GM12878 (cell line): Measurements from ENCODE around the gene PAK5. TPM values are rescaled to one million over a fixed set of nuclear protein-coding genes. Genes with fewer than 3 reads are reported as not detected.

ENCODE experiments used
- ATAC-seq: fragments of 200-7000 bp; cut with Tn5 transposase; 3 replicates; pipeline ENCODE4 v1.9.1; 2020; ENCODE audit warnings: mild to moderate bottlenecking, moderate library complexity
- BruUV-seq: library from RNA; stranded (reverse); fragments of 400-500 nt; replicated peaks from 2 replicates; lab custom pipeline; 2021; lab: Mats Ljungman, UMichigan
- CTCF ChIA-PET: fragments of 300-600 bp; sonication (Branson Sonifier 250); formaldehyde crosslinking; extraction: SDS; loops from one replicate; lab custom pipeline; 2021; ENCODE audit warnings: inconsistent platforms; lab: Yijun Ruan, JAX
- POLR2A ChIA-PET: fragments of 350-600 bp; formaldehyde crosslinking; extraction: SDS; loops from one replicate; lab custom pipeline; 2021; ENCODE audit warnings: inconsistent platforms; lab: Charles Lee
- RAD21 ChIA-PET: fragments of 300-600 bp; sonication (Branson Sonifier 250); formaldehyde crosslinking; loops from one replicate; lab custom pipeline; 2023; ENCODE audit warnings: antibody characterized with exemption; ENCODE audit not compliant: unreplicated experiment; lab: Charles Lee
- SMC1A ChIA-PET: fragments of 300-600 bp; sonication (Branson Sonifier 250); formaldehyde crosslinking; loops from one replicate; lab custom pipeline; 2023; ENCODE audit not compliant: unreplicated experiment, uncharacterized antibody; lab: Charles Lee
- DNase-seq: peaks from one replicate; pipeline ENCODE4 v3.0.0-alpha.2; 2011; ENCODE audit warnings: low read depth, low spot score
- FAIRE-seq: peaks from 3 replicates; lab custom pipeline; 2011; peaks lifted over from hg19 to GRCh38; lab: Jason Lieb, UNC
- H2AFZ ChIP-seq: 2 replicates; pipeline ENCODE4 v1.6.0; 2011; ENCODE audit warnings: low read depth, low read length, control low read depth; ENCODE audit not compliant: control insufficient read depth
- H3K27ac ChIP-seq: 2 replicates; pipeline ENCODE4 v1.5.1; 2011; ENCODE audit warnings: control low read depth; ENCODE audit not compliant: control insufficient read depth, insufficient read depth
- H3K27me3 ChIP-seq, 2 experiments: replicated peaks in 1 of 2; 2 replicates each; pipeline versions ENCODE4 v1.6.0 to v1.6.1; 2011; ENCODE audit warnings: low read length in 1 of 2; ENCODE audit not compliant: control insufficient read depth in 2 of 2, insufficient read depth in 2 of 2
- H3K36me3 ChIP-seq, 2 experiments: 2 replicates each; pipeline ENCODE4 v1.5.1; 2011; ENCODE audit warnings: low read length in 1 of 2; ENCODE audit not compliant: control insufficient read depth in 2 of 2, insufficient read depth in 2 of 2
- H3K4me1 ChIP-seq: 2 replicates; pipeline ENCODE4 v1.6.1; 2011; ENCODE audit warnings: mild to moderate bottlenecking, low read length, moderate library complexity, mixed read lengths; ENCODE audit not compliant: control insufficient read depth, insufficient read depth
- H3K4me2 ChIP-seq: 2 replicates; pipeline ENCODE4 v1.6.0; 2011; ENCODE audit warnings: control low read depth; ENCODE audit not compliant: control insufficient read depth, insufficient read depth
- H3K4me3 ChIP-seq: fragments of 200-600 bp; sonication (generic); 2 replicates; pipeline ENCODE4 v1.5.1; 2016
- H3K79me2 ChIP-seq: 2 replicates; pipeline ENCODE4 v1.6.0; 2011; ENCODE audit warnings: low read length; ENCODE audit not compliant: control insufficient read depth, insufficient read depth
- H3K9ac ChIP-seq: 2 replicates; pipeline ENCODE4 v1.8.0; 2011; ENCODE audit warnings: low read length, control low read depth, mixed read lengths; ENCODE audit not compliant: control insufficient read depth, insufficient read depth
- H3K9me3 ChIP-seq: replicated peaks from 3 replicates; pipeline ENCODE4 v1.5.1; 2011; ENCODE audit warnings: mild to moderate bottlenecking, low read length; ENCODE audit not compliant: control insufficient read depth, insufficient read depth
- H4K20me1 ChIP-seq: 2 replicates; pipeline ENCODE4 v1.6.0; 2011; ENCODE audit not compliant: control insufficient read depth, insufficient read depth
- HDAC6 ChIP-seq: fragments of 200-600 bp; sonication (generic); IDR thresholded peaks from one replicate; pipeline ENCODE4 v1.8.0; 2017; ENCODE audit warnings: antibody characterized with exemption; ENCODE audit not compliant: unreplicated experiment
- IKZF2 ChIP-seq, 2 experiments: fragments of 450-650 bp; IDR thresholded peaks; 2 replicates each; pipeline ENCODE4 v1.6.1; 2017; ENCODE audit warnings: mild to moderate bottlenecking in 2 of 2, moderate library complexity in 2 of 2
- MYB ChIP-seq: fragments of 150-350 bp; IDR thresholded peaks from 2 replicates; pipeline ENCODE4 v1.6.1; 2014; ENCODE audit warnings: mild to moderate bottlenecking, low read depth, low read length, borderline replicate concordance
- SUZ12 ChIP-seq: fragments of 200-600 bp; sonication (generic); IDR thresholded peaks from one replicate; pipeline ENCODE4 v1.6.1; 2018; ENCODE audit warnings: antibody characterized with exemption, mild to moderate bottlenecking; ENCODE audit not compliant: unreplicated experiment
- TAF1 ChIP-seq: IDR thresholded peaks from 2 replicates; pipeline ENCODE4 v1.6.1; 2011; ENCODE audit warnings: mild to moderate bottlenecking, low read depth, low read length, borderline replicate concordance
- YBX1 ChIP-seq: fragments of 450-650 bp; IDR thresholded peaks from 2 replicates; pipeline ENCODE4 v1.6.1; 2016; ENCODE audit warnings: antibody characterized with exemption
- ZNF207 ChIP-seq: fragments of 450-650 bp; IDR thresholded peaks from 2 replicates; pipeline ENCODE4 v1.6.1; 2014; ENCODE audit warnings: antibody characterized with exemption, mild to moderate bottlenecking, borderline replicate concordance
- WGBS: methylation state at CpG from one replicate; pipeline ENCODE4 v1.1.6; 2016; ENCODE audit warnings: low lambda C conversion rate; ENCODE audit not compliant: insufficient replicate concordance, insufficient coverage; ENCODE audit errors: missing lambda C conversion rate; 5-methylcytosine and 5-hydroxymethylcytosine counted together
- in situ Hi-C: fragments of 300-500 bp; cut with MboI; formaldehyde crosslinking; loops from 9 replicates; pipeline ENCODE4 v1.14.3; 2018; ENCODE audit warnings: mixed read lengths
- intact Hi-C: fragments of 100-400 bp; cut with micrococcal nuclease; formaldehyde crosslinking; loops from one replicate; pipeline ENCODE4 v1.14.2; 2022; ENCODE audit not compliant: unreplicated experiment
- polyA plus RNA-seq, 11 experiments: library from polyadenylated mRNA; depleted of rRNA in 4 of 11; unstranded in 6 of 11; stranded (reverse) in 5 of 11; fragments of >200 nt; fragmentation: Nextera tagmentation in 4 of 11; fragmentation: Illumina TruSeq in 1 of 11; extraction: Ambion mirVana in 4 of 11; extraction: Trizol in 1 of 11; gene quantifications; 1 replicate in 1 of 11; 2 replicates in 10 of 11; pipeline versions ENCODE4 v1.2.1 to v1.2.3, GENCODE V29; 2011 to 2016; ENCODE audit warnings: inconsistent platforms in 2 of 11, missing spikeins in 2 of 11, low read depth in 1 of 11
- total RNA-seq, 4 experiments: library from RNA; depleted of rRNA in 3 of 4; stranded (reverse); fragments of >200 nt in 3 of 4; fragmentation: Illumina TruSeq in 1 of 4; extraction: Trizol in 1 of 4; gene quantifications; 2 replicates each; pipeline versions ENCODE4 v1.2.1 to v1.2.3, GENCODE V29; 2013 to 2021
- TF ChIP-seq, protein P1 (sequence below), 3 experiments: IDR thresholded peaks in 2 of 3; conservative IDR thresholded peaks in 1 of 3; 2 replicates each; pipeline ENCODE4 v1.5.1; 2011; ENCODE audit warnings: low read depth in 3 of 3, low read length in 3 of 3, mild to moderate bottlenecking in 3 of 3, control low read depth in 2 of 3, moderate library complexity in 2 of 3, inconsistent platforms in 1 of 3, mixed read lengths in 1 of 3; ENCODE audit not compliant: control insufficient read depth in 2 of 3, insufficient read depth in 1 of 3; ENCODE audit errors: extremely low read depth in 1 of 3
- TF ChIP-seq, protein P2 (sequence below): fragments of 450-650 bp; IDR thresholded peaks from 2 replicates; pipeline ENCODE4 v1.6.1; 2017; ENCODE audit warnings: low read depth, mild to moderate bottlenecking, moderate library complexity

The PAK5 gene
- total and polyA plus RNA-seq, 10 of the 15 experiments (the other 5 are each of a cell fraction or from before 2014, with no cell fraction given), result not detected

DNA sequence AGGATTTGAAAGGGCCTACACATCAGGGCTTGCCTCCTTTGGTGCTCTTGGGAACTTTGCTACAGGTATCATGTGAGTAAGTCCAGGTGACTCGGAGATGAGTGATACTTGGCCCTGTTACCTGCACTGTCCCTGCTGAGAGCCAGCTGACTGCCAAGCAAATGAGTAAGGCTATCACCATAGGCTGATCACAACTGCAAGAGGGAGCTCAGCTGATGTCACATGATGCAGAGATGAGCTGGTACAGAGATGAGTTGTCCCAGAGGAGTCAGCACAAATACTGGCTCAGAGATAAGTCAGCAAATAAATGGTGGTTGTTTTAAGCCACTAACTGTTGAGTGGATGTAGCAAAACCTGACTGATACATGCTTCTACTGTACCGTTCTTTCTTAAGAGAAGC lies 283.1 kb downstream of the PAK5 start:
- RAD21 ChIA-PET, result no interaction called here
- intact Hi-C loops (no loop called here), in situ Hi-C loops (no loop called here)
- BruUV-seq, result no TSS peak
- no peaks in the 10 kb centered on the region for H3K79me2 ChIP-seq
- H3K4me1 ChIP-seq, result no peaks in the 10 kb centered on the region
- POLR2A ChIA-PET, result no interaction called here
- H3K9ac ChIP-seq, result no peak overlapping the region
- 2% methylated on average over 2 of the region's 2 CpGs for WGBS
- TF ChIP-seq TAF1, result no peak
- no peak for TF ChIP-seq IKZF2 (IDR thresholded peaks at IDR 0.05)
- TF ChIP-seq YBX1, result no peak
- no peaks in the 10 kb centered on the region for H4K20me1 ChIP-seq
- DNase-seq, result no peak
- no peak overlapping the region for H2AFZ ChIP-seq
- CTCF ChIA-PET, result no interaction called here
- no peaks in the 10 kb centered on the region for H3K9me3 ChIP-seq
- H3K4me2 ChIP-seq, result no peak overlapping the region
- ATAC-seq, result no peak
- no peak for FAIRE-seq
- H3K27ac ChIP-seq, result no peak overlapping the region
- H3K27me3 ChIP-seq, result no peaks in the 10 kb centered on the region; a peak in 1 of 4 replicates
- no peaks in the 10 kb centered on the region for H3K36me3 ChIP-seq
- H3K4me3 ChIP-seq, result no peak overlapping the region
- SMC1A ChIA-PET, result no interaction called here

DNA sequence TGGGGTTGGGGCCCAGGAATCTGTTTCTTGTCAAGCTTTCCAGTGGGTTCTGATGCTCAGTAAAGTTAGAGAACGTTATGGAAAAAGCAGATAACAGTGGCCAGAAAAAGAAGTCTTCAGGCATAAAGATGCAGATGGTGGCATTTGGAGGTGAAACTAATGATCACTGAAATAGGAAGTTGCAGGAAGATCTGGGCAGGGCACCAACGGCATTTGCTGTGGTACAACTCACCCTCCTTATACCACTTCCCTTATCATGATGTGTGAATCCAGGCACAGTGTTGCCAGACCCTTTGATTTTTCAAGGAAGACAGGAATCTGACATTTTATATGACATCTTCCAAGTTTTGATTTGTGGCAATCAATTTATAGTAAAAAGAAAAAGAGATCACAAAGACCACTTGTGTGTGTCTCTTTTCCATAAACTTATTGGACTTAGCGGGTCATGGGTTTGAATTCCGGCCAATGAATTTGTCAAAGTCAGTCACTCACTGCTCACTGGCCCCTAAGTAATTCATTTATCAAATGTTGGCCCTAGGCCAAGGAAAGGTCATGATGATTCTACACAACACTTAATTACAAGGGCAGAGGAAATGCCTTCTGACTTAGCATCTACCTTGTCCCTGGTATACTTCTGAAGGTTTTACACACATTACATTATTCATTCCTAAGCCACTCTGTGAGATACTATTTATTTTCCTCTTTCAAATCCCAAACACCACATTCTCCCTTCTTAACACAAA lies 286.9 kb downstream of the PAK5 start:
- H3K9me3 ChIP-seq, result no peaks in the 10 kb centered on the region
- WGBS, result 15% methylated on average over 4 of the region's 4 CpGs
- BruUV-seq, result no TSS peak
- no peaks in the 10 kb centered on the region for H4K20me1 ChIP-seq
- H3K9ac ChIP-seq, result no peak overlapping the region
- RAD21 ChIA-PET, result no interaction called here
- no peaks in the 10 kb centered on the region for H3K36me3 ChIP-seq
- POLR2A ChIA-PET, result no interaction called here
- in situ Hi-C loops, result no loop called here
- no peaks in the 10 kb centered on the region for H3K27me3 ChIP-seq
- no peak overlapping the region for H3K4me2 ChIP-seq
- H3K27ac ChIP-seq, result no peak overlapping the region
- H2AFZ ChIP-seq, result no peak overlapping the region
- SMC1A ChIA-PET, result no interaction called here
- no peak for DNase-seq
- ATAC-seq, result no peak
- CTCF ChIA-PET, result no interaction called here
- intact Hi-C loops, result no loop called here
- H3K4me3 ChIP-seq, result no peak overlapping the region
- FAIRE-seq, result no peak
- no peaks in the 10 kb centered on the region for H3K4me1 ChIP-seq
- H3K79me2 ChIP-seq, result no peaks in the 10 kb centered on the region
- TF ChIP-seq TAF1 (no peak), SUZ12 (no peak), HDAC6 (no peak), ZNF207 (no peak), YBX1 (no peak), MYB (no peak)
- TF ChIP-seq, protein P1, sequence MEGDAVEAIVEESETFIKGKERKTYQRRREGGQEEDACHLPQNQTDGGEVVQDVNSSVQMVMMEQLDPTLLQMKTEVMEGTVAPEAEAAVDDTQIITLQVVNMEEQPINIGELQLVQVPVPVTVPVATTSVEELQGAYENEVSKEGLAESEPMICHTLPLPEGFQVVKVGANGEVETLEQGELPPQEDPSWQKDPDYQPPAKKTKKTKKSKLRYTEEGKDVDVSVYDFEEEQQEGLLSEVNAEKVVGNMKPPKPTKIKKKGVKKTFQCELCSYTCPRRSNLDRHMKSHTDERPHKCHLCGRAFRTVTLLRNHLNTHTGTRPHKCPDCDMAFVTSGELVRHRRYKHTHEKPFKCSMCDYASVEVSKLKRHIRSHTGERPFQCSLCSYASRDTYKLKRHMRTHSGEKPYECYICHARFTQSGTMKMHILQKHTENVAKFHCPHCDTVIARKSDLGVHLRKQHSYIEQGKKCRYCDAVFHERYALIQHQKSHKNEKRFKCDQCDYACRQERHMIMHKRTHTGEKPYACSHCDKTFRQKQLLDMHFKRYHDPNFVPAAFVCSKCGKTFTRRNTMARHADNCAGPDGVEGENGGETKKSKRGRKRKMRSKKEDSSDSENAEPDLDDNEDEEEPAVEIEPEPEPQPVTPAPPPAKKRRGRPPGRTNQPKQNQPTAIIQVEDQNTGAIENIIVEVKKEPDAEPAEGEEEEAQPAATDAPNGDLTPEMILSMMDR (IDR thresholded peaks at IDR 0.05 in 2 of 3, conservative IDR thresholded peaks at IDR 0.05 in 1 of 3; ENCODE audit: control insufficient read depth in 2 of 3, extremely low read depth in 1 of 3, insufficient read depth in 1 of 3, low read depth in 3 of 3, low read length in 3 of 3), result no peak
- TF ChIP-seq, protein P2, sequence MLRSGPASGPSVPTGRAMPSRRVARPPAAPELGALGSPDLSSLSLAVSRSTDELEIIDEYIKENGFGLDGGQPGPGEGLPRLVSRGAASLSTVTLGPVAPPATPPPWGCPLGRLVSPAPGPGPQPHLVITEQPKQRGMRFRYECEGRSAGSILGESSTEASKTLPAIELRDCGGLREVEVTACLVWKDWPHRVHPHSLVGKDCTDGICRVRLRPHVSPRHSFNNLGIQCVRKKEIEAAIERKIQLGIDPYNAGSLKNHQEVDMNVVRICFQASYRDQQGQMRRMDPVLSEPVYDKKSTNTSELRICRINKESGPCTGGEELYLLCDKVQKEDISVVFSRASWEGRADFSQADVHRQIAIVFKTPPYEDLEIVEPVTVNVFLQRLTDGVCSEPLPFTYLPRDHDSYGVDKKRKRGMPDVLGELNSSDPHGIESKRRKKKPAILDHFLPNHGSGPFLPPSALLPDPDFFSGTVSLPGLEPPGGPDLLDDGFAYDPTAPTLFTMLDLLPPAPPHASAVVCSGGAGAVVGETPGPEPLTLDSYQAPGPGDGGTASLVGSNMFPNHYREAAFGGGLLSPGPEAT, result no peak
